ENCODE data around the gene HOXD10.
A peak's percentile ranks its signal among the peaks of the same experiment; 100 is the strongest.

HOXD10 gene

GRCh38 chr2:176096243-176096985, 20.2 kb upstream of the HOXD10 start:
- no peak for DNase-seq

DNA sequence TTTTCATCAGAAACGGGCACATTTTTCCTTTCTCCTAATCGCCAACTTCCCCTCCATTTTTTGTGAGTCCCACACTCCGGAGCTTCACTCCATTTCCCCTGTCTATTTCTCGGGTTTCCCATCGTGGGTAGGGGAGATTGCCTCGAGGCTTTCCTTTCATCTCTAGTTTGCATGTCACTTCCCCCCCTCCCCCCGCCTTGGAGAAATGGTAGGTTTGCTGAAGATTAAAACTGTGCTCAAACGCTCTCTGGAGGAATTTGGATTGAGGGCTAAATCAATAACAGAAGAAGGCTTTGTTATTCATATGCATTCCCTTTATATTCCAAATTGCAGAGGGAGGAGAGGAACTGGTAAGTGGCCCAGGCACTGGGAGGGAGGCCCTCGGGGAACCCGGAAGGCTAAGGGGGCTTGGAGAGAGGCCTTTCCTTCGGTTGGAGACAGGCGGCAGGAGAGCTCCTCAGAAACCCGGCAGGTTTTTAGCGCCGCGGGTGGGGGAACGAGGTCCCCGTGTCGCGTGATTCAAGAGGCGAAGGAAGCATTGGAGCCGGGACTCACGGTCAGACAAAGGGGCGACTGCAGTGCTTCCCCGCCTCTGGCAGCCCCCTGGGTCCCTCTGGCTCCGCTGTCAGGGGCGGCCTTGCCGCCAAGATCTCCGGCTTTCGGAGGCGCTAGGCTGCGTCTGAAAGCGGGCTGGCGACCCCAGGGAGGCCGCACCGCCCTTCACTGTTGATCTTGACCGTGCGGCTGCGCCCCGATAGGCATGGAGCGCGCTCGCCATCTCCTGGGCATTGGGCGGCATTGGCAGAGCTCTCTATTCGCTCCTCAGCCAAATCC, 19.4 kb upstream of the HOXD10 start:
- DNase-seq = peak; percentile 84

DNA sequence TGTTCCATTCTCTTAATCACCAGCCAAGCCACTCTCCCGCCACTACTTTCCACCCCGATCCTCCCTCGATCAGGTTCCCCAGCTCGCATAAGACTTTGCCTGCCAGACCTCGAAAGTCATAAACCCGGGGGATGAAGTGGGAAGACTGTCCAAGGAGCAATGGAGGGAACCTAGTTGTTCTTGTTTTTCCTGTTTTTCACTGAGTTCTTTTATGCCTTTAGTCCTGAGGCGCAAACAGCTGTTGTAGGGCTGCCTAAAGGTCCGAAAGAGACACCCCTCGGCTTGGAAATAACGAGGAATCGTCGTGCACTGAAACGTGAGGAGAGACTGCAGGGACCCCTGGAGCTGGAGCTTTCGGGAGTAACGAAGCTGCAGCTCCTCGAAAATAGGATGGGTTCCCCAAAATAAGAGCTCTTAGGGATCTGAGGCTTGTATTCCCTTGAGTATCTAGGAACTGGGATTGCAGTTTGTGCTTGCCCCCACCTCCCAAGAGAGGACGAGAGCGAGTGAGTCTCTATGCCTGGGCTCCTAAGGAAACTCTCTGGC, 18.7 kb upstream of the HOXD10 start:
- DNase-seq = no peak

- DNase-seq = no peak
Measured at GRCh38 chr2:176098366-176099158, 18.0 kb upstream of the HOXD10 start.

- DNase-seq = no peak
Measured at GRCh38 chr2:176099159-176099727, 17.3 kb upstream of the HOXD10 start.

DNA sequence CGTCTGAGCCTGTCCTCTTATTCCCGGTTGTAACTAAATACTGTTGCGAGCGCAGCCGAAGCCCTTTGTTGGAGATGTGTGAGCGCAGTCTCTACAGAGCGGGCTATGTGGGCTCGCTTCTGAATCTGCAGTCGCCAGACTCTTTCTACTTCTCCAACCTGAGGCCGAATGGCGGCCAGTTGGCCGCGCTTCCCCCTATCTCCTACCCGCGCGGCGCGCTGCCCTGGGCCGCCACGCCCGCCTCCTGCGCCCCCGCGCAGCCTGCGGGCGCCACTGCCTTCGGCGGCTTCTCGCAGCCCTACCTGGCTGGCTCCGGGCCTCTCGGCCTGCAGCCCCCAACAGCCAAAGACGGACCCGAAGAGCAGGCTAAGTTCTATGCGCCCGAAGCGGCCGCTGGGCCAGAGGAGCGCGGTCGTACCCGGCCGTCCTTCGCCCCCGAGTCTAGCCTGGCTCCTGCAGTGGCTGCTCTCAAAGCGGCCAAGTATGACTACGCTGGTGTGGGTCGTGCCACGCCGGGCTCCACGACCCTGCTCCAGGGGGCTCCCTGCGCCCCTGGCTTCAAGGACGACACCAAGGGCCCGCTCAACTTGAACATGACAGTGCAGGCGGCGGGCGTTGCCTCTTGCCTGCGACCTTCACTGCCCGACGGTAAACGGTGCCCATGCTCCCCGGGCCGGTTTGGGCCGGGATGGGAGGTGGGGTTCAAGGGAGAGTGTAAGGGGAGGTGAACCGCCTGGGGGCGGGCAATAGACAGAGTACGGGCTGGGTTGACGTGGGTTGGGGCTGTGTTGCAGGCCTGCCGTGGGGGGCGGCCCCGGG, 16.6 kb upstream of the HOXD10 start, which contains the start of gene HOXD12:
Gene HOXD12 (plus strand): TSS at position 68 of the 819 bp plus-strand sequence. CDS start 7 bp downstream, at position 75.
- DNase-seq = no peak

DNA sequence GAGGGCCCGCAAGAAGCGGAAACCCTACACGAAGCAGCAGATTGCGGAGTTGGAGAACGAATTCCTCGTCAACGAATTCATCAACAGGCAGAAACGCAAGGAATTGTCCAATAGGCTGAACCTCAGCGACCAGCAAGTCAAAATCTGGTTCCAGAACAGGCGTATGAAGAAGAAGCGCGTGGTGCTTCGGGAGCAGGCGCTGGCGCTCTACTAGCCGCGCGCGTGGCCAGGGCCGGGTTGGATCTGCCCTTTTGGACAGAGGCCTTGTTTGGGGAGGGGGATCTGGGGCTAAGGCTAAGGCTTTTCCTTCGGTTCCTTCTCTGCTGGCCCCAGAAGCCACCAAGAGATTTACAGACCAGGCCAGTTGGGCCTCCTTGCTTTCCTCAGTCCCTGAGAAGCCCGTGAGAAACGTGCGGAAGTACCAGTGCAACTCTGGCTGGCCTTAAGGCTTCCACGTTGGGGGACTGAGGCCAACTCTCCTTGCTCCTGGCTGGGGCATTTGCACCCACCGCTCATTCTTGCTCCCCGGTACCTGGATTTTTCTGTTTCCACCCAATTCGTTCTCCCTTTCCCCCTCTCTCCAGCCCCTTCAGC, 15.9 kb upstream of the HOXD10 start:
- DNase-seq = no peak

- DNase-seq = no peak
Measured at GRCh38 chr2:176101216-176101830, 15.3 kb upstream of the HOXD10 start.

DNA sequence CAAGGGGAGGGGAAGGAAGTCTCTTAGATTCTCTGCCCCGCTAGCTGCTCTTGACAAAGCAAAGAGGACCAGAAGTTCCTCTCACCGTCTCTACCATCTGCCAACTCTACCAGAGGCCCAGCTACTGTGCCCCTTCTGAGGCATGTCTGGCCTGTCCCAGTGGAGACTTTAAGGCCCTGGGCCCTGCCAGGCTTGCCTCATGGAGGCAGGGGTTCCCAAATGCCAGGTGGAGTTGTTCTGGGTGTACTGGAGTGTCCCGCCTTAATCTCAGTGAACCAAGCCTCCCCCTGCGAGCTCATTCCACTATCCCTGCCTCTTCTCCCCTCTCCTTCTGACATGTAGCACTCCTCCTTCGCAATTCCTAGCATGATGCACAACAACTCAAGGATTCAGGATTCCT, 14.7 kb upstream of the HOXD10 start:
- DNase-seq = no peak

DNA sequence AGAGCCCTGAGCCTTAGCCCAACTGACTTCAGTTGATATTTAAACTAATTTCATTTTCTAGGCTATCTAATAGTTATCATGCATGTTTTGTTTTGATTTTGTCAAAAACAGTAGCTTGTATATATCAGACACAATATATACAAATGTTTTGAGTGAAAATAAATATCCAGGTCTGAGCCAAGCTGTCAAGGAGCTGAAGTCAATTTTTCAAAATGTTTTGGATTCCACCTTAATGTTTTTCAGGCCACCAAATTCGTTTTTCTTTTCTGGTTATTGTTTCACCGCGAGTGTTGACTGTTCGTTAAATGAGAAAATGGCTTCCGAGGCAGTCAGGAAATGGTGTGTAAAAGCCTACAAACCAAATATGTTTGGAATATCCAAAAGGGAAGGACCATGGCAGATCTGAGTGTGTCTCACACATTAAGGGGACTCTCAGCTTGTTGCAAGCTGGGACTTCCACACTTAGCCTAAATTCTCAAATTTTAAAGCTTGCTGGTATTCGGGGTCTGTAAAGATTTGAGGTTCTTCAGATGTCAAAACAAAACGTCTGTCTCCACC, 14.2 kb upstream of the HOXD10 start:
- DNase-seq = no peak

- no peak for DNase-seq
Measured at GRCh38 chr2:176103194-176103593, 13.4 kb upstream of the HOXD10 start.

GRCh38 chr2:176103742-176104315, 12.7 kb upstream of the HOXD10 start:
- no peak for DNase-seq

DNA sequence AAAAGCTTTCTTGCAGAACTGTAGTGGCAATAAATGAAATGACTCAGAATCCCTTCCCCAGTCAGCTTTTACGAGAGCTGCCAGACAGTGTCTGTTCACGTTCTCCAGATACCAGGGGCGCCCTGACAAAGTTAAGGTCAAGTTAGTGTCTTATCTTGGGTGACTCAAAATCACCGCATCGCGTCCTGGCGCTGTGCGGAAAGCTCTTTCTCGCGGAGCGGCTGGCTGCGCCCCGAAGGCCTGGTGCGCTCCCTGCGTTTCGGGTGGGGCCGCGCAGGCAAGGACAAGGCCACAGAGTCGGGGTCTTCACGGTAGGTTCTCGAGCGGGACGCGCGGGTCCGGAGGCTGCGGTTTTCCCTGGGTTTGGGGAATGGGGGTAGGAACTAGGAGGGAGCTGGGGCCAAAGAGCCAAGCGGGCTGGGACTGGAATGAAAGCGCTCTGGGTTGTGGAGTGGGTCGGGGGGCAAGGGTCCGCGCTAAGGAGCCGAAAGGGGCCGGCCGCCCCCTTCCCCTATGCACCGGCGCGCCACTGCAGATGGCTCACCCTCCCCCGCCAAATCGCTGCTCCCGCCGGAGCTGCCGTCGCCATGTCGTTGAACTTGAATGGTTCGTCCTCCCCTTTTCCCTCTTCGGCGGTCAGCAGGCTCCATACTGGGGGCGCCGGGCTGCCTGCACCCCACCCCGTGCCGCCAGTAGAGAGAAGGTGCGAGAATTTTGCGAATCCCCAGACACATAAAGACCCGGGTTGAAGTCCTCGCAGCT, 12.1 kb upstream of the HOXD10 start:
- no peak for DNase-seq

DNA sequence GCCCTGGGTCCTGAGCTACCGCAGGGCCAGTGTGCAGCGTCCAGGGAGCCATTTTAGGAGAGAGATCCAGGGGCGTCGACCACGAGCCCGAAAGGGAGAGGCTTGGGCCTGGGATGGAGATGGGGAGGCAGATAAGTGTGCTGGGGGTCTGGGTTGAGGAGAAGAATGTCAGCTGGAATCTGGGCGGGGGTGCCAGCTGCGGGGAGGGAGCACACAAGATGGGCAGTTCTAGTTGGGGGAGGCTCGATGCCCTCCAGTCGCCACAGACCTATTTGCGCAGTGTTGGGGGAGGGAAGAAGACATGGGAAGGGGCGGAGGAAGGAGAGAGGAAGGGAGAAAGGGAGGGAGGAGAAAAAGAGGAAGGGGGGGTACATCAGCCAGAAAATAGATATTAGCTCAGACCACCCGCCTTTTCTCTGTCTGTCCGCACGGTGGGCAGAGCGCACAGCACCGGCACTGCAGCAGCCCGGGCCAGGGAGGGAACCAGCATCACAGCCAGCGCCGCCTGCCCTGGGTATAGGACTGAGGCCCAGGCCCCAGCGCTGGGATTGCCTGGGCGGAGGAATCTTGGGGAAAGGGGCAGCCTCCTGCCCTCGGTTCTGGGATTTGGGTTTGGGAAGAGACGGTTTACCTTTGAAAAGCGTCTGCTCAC, 11.4 kb upstream of the HOXD10 start:
- DNase-seq = no peak

- DNase-seq = no peak
Measured at GRCh38 chr2:176105730-176106580, 10.6 kb upstream of the HOXD10 start.

DNA sequence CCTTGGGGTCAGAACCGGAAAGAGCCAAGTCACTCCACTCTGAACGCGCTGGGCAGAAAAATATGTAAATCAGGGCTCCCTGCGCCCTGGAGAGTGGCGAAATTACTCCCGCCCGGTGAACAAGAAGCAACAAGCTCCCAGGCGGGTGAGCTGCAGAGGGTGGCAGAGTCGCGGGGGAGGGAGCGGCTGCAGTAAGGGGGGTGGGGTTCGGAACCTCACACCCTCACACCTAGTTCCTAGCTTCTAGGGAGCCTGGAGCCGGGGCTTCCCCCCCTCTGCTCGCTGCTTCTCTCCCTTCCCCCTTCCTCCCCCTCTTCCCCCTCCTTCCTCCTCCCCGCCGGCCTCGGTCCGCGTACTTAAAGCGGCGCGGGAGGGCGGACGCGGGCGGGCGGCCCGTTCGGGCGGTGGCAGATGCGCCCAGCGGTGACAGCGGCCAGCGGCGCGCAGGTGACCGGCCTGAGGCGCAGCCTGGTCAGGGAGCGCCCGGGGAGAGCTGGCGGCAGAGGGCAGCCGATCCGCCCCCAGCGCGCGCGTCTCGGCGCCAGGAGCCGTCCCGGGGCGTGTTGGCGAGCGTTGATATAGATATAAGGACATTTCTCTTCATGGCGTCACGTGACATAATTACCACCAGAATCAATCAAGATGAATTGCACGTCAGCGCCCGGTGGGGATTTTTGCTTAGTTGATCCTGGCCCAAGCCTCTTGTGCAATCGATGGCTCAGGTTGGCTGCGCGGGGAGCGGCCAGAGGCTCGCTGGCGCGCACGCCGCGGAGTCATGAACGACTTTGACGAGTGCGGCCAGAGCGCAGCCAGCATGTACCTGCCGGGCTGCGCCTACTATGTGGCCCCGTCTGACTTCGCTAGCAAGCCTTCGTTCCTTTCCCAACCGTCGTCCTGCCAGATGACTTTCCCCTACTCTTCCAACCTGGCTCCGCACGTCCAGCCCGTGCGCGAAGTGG, 9.7 kb upstream of the HOXD10 start, which contains the start of gene HOXD11:
Gene HOXD11 (plus strand): TSS at position 700 of the 959 bp plus-strand sequence. CDS start 76 bp downstream, at position 776.
- no peak for DNase-seq
